ENCODE results near the gene GP1BB. TPM values are rescaled to one million over a fixed set of nuclear protein-coding genes. Genes with fewer than 3 reads are reported as not detected.
"Not testable (repeated sequence)": the region's sequence is repeated elsewhere in the genome, so short reads cannot be mapped to it uniquely, and the experiment has no call there.

GP1BB gene
- total RNA-seq, 1 donor from 2014 or later = not detected

DNA sequence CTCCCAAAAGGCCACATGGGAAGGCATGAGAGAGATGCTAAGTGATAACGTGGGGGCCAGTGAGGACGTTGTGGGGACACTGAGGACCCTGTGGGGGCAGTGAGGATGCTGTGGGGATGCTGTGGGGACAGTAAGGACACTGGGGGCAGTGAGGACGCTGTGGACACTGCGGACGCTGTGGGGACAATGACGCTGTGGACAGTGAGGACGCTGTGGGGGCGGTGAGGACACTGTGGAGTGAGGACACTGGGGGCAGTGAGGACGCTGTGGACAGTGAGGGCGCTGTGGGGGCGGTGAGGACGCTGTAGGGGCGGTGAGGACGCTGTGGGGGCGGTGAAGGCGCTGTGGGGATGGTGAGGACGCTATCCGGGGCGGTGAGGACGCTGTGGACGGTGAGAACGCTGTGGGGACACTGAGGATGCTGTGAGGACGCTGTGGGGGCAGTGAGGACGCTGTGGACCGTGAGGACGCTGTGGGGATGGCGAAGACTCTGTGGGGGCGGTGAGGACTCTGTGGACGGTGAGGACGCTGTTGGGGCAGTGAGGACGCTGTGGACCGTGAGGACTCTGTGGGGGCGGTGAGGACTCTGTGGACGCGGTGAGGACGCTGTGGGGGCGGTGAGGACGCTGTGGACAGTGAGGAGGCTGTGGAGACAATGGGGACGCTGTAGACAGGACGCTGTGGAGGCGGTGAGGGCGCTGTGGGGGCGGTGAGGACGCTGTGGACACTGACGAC is 1.8 kb downstream of the GP1BB start:
- intact Hi-C loops (cut with micrococcal nuclease) = no loop called here

DNA sequence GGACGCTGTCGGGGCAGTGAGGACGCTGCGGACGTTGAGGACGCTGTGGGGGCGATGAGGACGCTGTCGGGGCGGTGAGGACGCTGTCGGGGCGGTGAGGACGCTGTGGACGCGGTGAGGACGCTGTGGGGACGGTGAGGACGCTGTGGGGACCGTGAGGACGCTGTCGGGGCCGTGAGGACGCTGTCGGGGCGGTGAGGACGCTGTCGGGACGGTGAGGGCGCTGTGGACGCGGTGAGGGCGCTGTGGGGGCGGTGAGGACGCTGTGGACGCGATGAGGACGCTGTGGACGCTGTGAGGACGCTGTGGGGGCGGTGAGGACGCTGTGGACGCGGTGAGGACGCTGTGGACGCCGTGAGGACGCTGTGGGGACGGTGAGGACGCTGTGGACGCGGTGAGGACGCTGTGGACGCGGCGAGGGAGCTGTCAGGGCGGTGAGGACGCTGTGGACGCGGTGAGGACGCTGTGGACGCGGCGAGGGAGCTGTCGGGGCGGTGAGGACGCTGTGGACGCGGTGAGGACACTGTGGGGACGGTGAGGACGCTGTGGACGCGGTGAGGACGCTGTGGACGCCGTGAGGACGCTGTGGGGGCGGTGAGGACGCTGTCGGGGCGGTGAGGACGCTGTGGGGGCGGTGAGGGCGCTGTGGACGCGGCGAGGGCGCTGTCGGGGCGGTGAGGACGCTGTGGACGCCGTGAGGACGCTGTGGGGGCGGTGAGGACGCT is 2.9 kb downstream of the GP1BB start:
- intact Hi-C loops (cut with micrococcal nuclease) = not testable (repeated sequence)

- intact Hi-C loops (cut with micrococcal nuclease) = no loop called here
Observed at GRCh38 chr22:19727310-19728150, 4.2 kb downstream of the GP1BB start.

DNA sequence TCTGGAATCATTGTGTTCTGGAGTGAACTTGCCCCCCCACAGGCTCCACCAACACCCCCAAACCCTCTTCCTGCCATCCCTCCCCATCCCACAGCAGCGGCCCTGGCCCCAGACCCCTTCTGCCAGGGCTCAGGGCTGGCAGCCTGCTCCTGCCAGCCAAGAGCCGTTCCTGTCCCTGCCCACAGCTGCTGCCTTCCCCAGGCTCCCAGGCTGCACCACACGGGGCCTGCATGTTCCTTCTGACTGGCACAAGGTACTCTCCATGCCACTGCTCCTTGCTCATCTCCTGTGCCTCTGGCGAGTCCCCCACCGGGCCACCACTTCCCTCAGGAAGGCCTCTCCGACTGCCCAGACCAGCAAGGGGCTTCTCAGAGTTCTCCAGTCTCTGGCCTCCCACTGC is 4.9 kb downstream of the GP1BB start:
- intact Hi-C loops (cut with micrococcal nuclease) = no loop called here

DNA sequence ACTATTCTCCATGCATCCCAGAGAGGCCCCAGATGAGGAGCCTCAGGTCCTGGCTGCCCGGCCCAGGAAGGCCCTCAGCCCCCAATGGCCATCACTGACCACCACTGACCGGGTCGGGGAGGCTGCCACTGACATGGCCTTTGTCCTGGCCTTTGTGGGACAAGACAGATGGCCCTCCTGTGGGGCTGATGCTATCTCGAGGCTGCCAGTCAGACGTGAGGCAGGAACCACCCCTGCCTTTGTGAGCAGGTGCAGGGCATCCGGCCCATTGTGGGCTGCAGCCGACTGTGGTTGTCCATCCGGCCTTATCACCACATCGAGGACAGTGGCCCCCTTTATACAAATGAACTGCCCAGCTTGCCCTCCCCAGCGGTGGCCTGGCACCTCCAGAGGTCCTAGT is 5.5 kb downstream of the GP1BB start:
- intact Hi-C loops (cut with micrococcal nuclease) = no loop called here

- intact Hi-C loops (cut with micrococcal nuclease) = no loop called here
Observed at GRCh38 chr22:19729507-19729906, 6.2 kb downstream of the GP1BB start.

GRCh38 chr22:19730198-19730597 is 6.9 kb downstream of the GP1BB start:
- intact Hi-C loops (cut with micrococcal nuclease) = loop anchor here (1.0 to 2.0 kb wide), 3 partner anchors 26 to 217 kb away; partner anchors contain the start of genes GNB1L and RTL10

GRCh38 chr22:19730655-19731360 is 7.5 kb downstream of the GP1BB start:
- intact Hi-C loops (cut with micrococcal nuclease) = loop anchor here (1.0 to 2.0 kb wide), 3 partner anchors 25 to 216 kb away; partner anchors contain the start of genes GNB1L and RTL10

- intact Hi-C loops (cut with micrococcal nuclease) = loop anchor here (2.0 kb wide), 1 partner anchor 123 kb away; the partner anchor contains the start of genes GNB1L and RTL10
Observed at GRCh38 chr22:19731361-19732135, 8.2 kb downstream of the GP1BB start.

- intact Hi-C loops (cut with micrococcal nuclease) = no loop called here
Observed at GRCh38 chr22:19732403-19733113, 9.2 kb downstream of the GP1BB start.

DNA sequence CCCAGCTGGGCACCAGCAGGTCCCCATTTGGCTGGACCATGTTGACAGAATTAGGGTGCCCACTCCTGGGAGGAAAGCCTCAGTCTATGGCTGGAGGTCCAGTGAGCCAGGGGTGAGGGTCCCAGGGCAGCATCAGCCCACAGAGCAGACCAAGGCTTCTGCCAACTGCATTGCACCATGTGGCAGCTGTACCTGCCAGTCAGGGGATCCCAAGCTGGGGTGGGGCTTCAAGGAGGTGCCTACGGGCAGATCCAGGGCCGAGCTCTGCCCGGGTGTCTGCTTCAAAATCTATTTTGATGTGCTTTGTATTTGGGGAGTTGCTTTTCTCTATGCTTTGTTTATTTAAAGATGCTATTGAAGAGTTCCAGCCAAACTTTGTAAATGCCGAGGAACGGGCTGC is 10.4 kb downstream of the GP1BB start:
- intact Hi-C loops (cut with micrococcal nuclease) = no loop called here

DNA sequence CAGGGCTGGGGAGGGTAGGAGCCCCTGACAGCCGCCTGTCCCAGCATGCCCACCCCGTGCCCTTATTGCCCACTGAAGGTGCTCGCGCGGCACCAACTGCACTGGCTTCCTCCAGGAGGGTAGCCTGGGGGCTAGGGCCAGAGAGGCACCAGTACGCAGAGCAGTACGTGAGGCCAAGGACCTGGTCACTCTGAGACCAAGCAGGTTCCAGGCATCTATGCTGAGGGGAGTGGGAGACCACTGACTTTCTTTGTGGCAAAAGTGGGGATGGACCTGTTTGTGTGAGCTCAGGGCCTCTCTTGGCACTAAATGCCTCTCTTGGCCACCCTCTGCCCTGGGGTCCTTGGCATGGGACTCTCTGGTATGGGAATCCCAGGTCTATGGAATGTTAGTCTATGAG is 10.8 kb downstream of the GP1BB start:
- intact Hi-C loops (cut with micrococcal nuclease) = no loop called here

- intact Hi-C loops (cut with micrococcal nuclease) = no loop called here
Observed at GRCh38 chr22:19734837-19735382, 11.6 kb downstream of the GP1BB start.

GRCh38 chr22:19735665-19736510 is 12.5 kb downstream of the GP1BB start:
- intact Hi-C loops (cut with micrococcal nuclease) = no loop called here

DNA sequence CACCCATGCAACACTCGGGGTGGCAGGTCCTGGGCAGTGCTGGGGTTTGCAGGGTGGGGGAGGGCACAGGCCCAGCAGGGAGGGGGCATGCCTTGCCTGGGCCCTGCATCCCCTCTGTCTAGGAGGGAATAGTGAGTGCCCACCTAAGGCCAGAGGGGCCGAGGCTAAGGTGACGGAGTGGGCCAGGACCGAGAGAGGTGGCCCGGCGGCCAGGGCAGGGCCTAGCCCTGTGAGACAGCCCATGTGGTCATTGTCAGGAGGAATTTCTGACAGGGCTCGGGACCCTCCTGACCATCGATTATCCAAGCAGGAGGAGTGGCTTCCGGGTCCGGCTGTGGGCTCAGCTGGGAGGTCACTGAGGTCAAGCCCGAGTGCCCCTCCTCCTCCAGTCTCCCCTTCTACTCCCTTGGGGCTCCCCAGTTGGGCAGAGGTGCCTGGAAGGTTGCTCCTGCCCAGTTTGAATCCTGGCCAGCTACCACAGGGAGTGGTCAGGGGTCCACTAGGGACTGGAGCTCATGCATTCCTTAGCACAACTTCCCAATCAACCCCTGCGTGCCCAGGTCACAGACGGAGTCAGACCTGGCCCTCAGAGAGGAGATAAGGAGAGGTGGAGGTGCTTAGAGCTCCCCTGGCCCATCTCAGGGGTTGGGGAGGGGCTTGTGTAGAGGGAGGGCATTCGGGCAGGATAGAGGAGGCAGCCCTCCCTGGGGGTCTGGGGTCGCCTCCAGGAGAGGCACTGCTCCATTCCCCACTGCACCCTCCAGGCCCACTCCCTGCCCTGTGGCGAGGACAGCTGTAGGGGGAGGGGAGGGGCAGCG is 14.7 kb downstream of the GP1BB start:
- intact Hi-C loops (cut with micrococcal nuclease) = no loop called here

GRCh38 chr22:19738664-19739447 is 15.5 kb downstream of the GP1BB start:
- intact Hi-C loops (cut with micrococcal nuclease) = no loop called here

- intact Hi-C loops (cut with micrococcal nuclease) = no loop called here
Observed at GRCh38 chr22:19739448-19739895, 16.1 kb downstream of the GP1BB start.

All from T-helper 1 cell treated with Interleukin-12 subunit alpha and Interleukin-12 subunit beta and Interleukin-4 antibody, amounts not matched to agents 30 ng/mL and 1 ng/mL, for 36 hours (primary cell).